Activated naive CD4-positive, alpha-beta T cell treated with anti-CD3 and anti-CD28 coated beads, Interleukin-2, amount 50 U/mL, for 24 hours (primary cell): ENCODE data around the gene QPRT.
"Not testable (repeated sequence)": the region's sequence is repeated elsewhere in the genome, so short reads cannot be mapped to it uniquely, and the experiment has no call there.

ENCODE experiments used
- H3K27ac Mint-ChIP-seq: one replicate; pipeline ENCODE4 v1.8.0; 2021; ENCODE audit warnings: mild to moderate bottlenecking, mixed read lengths
- H3K27me3 Mint-ChIP-seq: one replicate; pipeline ENCODE4 v1.8.0; 2021; ENCODE audit warnings: mixed read lengths
- H3K36me3 Mint-ChIP-seq: one replicate; pipeline ENCODE4 v1.8.0; 2021; ENCODE audit warnings: mixed read lengths
- H3K4me1 Mint-ChIP-seq: one replicate; pipeline ENCODE4 v1.8.0; 2021; ENCODE audit warnings: mixed read lengths
- H3K4me3 Mint-ChIP-seq: one replicate; pipeline ENCODE4 v1.8.0; 2021; ENCODE audit warnings: mild to moderate bottlenecking, mixed read lengths
- H3K9me3 Mint-ChIP-seq: one replicate; pipeline ENCODE4 v1.8.0; 2021; ENCODE audit warnings: mixed read lengths

Gene QPRT

GRCh38 chr16:29717113-29717512 is 38.1 kb downstream of the QPRT start:
- H3K27me3 Mint-ChIP-seq = no peaks in the 10 kb centered on the region
- H3K4me1 Mint-ChIP-seq = peaks cover 11% of the 10 kb centered on the region
- no peaks in the 10 kb centered on the region for H3K36me3 Mint-ChIP-seq
- H3K4me3 Mint-ChIP-seq = no peak overlapping the region
- no peaks in the 10 kb centered on the region for H3K9me3 Mint-ChIP-seq
- H3K27ac Mint-ChIP-seq = no peak overlapping the region

- Mint-ChIP-seq H3K4me1 (peaks cover 18% of the 10 kb centered on the region), H3K9me3 (no peaks in the 10 kb centered on the region), H3K36me3 (no peaks in the 10 kb centered on the region)
Measured at GRCh38 chr16:29719063-29719462, 40.1 kb downstream of the QPRT start.

GRCh38 chr16:29720703-29721102 is 41.7 kb downstream of the QPRT start:
- H3K27me3 Mint-ChIP-seq = no peaks in the 10 kb centered on the region
- H3K36me3 Mint-ChIP-seq = no peaks in the 10 kb centered on the region
- H3K4me3 Mint-ChIP-seq = no peak overlapping the region
- H3K9me3 Mint-ChIP-seq = no peaks in the 10 kb centered on the region
- H3K4me1 Mint-ChIP-seq = peaks cover 28% of the 10 kb centered on the region
- H3K27ac Mint-ChIP-seq = no peak overlapping the region

More at GRCh38 chr16:29719063-29719462, 40.1 kb downstream of the QPRT start:
- Mint-ChIP-seq H3K27me3 (no peaks in the 10 kb centered on the region), H3K27ac (no peak overlapping the region), H3K4me3 (no peak overlapping the region)

GRCh38 chr16:29721167-29721879 is 42.3 kb downstream of the QPRT start:
- H3K27me3 Mint-ChIP-seq, H3K27ac Mint-ChIP-seq, H3K9me3 Mint-ChIP-seq, H3K36me3 Mint-ChIP-seq, H3K4me3 Mint-ChIP-seq: not testable (repeated sequence)
- H3K4me1 Mint-ChIP-seq = peaks cover 30% of the 10 kb centered on the region

- Mint-ChIP-seq H3K36me3 (no peaks in the 10 kb centered on the region), H3K4me1 (peaks cover 30% of the 10 kb centered on the region), H3K4me3 (no peak overlapping the region), H3K27ac (no peak overlapping the region), H3K9me3 (no peaks in the 10 kb centered on the region), H3K27me3 (no peaks in the 10 kb centered on the region)
Measured at GRCh38 chr16:29726845-29727377, 47.9 kb downstream of the QPRT start.

GRCh38 chr16:29727452-29727851 is 48.5 kb downstream of the QPRT start:
- H3K36me3 Mint-ChIP-seq = peaks cover 2% of the 10 kb centered on the region
- H3K4me3 Mint-ChIP-seq = no peak overlapping the region
- no peaks in the 10 kb centered on the region for H3K27me3 Mint-ChIP-seq
- peaks cover 4% of the 10 kb centered on the region for H3K9me3 Mint-ChIP-seq
- peaks cover 36% of the 10 kb centered on the region for H3K4me1 Mint-ChIP-seq
- H3K27ac Mint-ChIP-seq = no peak overlapping the region

- Mint-ChIP-seq H3K27me3 (no peaks in the 10 kb centered on the region), H3K4me3 (no peak overlapping the region), H3K4me1 (peaks cover 34% of the 10 kb centered on the region), H3K9me3 (peaks cover 5% of the 10 kb centered on the region), H3K36me3 (peaks cover 2% of the 10 kb centered on the region), H3K27ac (no peak overlapping the region)
Measured at GRCh38 chr16:29729116-29729521, 50.1 kb downstream of the QPRT start.

- H3K4me3 Mint-ChIP-seq = no peak overlapping the region
- H3K4me1 Mint-ChIP-seq = peaks cover 33% of the 10 kb centered on the region
- peaks cover 3% of the 10 kb centered on the region for H3K36me3 Mint-ChIP-seq
- peaks cover 5% of the 10 kb centered on the region for H3K9me3 Mint-ChIP-seq
- H3K27ac Mint-ChIP-seq = no peak overlapping the region
- H3K27me3 Mint-ChIP-seq = no peaks in the 10 kb centered on the region
Measured at GRCh38 chr16:29730649-29731048, 51.7 kb downstream of the QPRT start.

- peak overlapping the region; percentile 98 for H3K27ac Mint-ChIP-seq
Measured at GRCh38 chr16:29731768-29732601, 53.0 kb downstream of the QPRT start.

GRCh38 chr16:29734786-29735185 is 55.8 kb downstream of the QPRT start:
- Mint-ChIP-seq H3K27ac (peak overlapping the region; percentile 69), H3K4me3 (no peak overlapping the region), H3K36me3 (peaks cover 5% of the 10 kb centered on the region), H3K9me3 (peaks cover 5% of the 10 kb centered on the region), H3K4me1 (peaks cover 64% of the 10 kb centered on the region), H3K27me3 (no peaks in the 10 kb centered on the region)

More at GRCh38 chr16:29731768-29732601, 53.0 kb downstream of the QPRT start:
- not testable (repeated sequence) for H3K36me3 Mint-ChIP-seq, H3K9me3 Mint-ChIP-seq, H3K27me3 Mint-ChIP-seq
- H3K4me1 Mint-ChIP-seq = peaks cover 44% of the 10 kb centered on the region
- peak overlapping the region; percentile 76 for H3K4me3 Mint-ChIP-seq

GRCh38 chr16:29736112-29736511 is 57.1 kb downstream of the QPRT start:
- H3K27me3 Mint-ChIP-seq = no peaks in the 10 kb centered on the region
- H3K4me1 Mint-ChIP-seq = peaks cover 75% of the 10 kb centered on the region
- no peak overlapping the region for H3K27ac Mint-ChIP-seq
- peaks cover 5% of the 10 kb centered on the region for H3K9me3 Mint-ChIP-seq
- H3K36me3 Mint-ChIP-seq = peaks cover 5% of the 10 kb centered on the region
- H3K4me3 Mint-ChIP-seq = no peak overlapping the region

- Mint-ChIP-seq H3K27ac (no peak overlapping the region), H3K4me1 (peaks cover 78% of the 10 kb centered on the region), H3K4me3 (no peak overlapping the region), H3K9me3 (peaks cover 5% of the 10 kb centered on the region), H3K36me3 (peaks cover 5% of the 10 kb centered on the region), H3K27me3 (no peaks in the 10 kb centered on the region)
Measured at GRCh38 chr16:29736764-29737163, 57.8 kb downstream of the QPRT start.

GRCh38 chr16:29737713-29738112 is 58.7 kb downstream of the QPRT start:
- Mint-ChIP-seq H3K36me3 (peaks cover 3% of the 10 kb centered on the region), H3K27me3 (no peaks in the 10 kb centered on the region), H3K4me3 (peak overlapping the region; percentile 46), H3K9me3 (no peaks in the 10 kb centered on the region), H3K4me1 (peaks cover 80% of the 10 kb centered on the region), H3K27ac (peak overlapping the region; percentile 25)

GRCh38 chr16:29738514-29738913 is 59.5 kb downstream of the QPRT start:
- H3K4me3 Mint-ChIP-seq = peak overlapping the region; percentile 46
- H3K4me1 Mint-ChIP-seq = peaks cover 83% of the 10 kb centered on the region
- H3K9me3 Mint-ChIP-seq = no peaks in the 10 kb centered on the region
- peaks cover 9% of the 10 kb centered on the region for H3K36me3 Mint-ChIP-seq
- H3K27ac Mint-ChIP-seq = peak overlapping the region; percentile 25
- no peaks in the 10 kb centered on the region for H3K27me3 Mint-ChIP-seq

GRCh38 chr16:29739927-29740629 is 61.1 kb downstream of the QPRT start:
- H3K27me3 Mint-ChIP-seq, H3K36me3 Mint-ChIP-seq, H3K9me3 Mint-ChIP-seq: not testable (repeated sequence)
- Mint-ChIP-seq H3K4me3 (peak overlapping the region; percentile 1), H3K27ac (peak overlapping the region; percentile 75), H3K4me1 (peaks cover 89% of the 10 kb centered on the region)
